Neural cell (in vitro differentiated cells): ENCODE data around the gene GUSB.

Experiments
- CTCF ChIP-seq: fragments of 450-650 bp; IDR thresholded peaks from 2 replicates; pipeline ENCODE4 v1.5.1; 2014; ENCODE audit warnings: antibody characterized with exemption, mild to moderate bottlenecking, moderate library complexity; ENCODE audit not compliant: poor library complexity, severe bottlenecking
- EP300 ChIP-seq: fragments of 450-650 bp; conservative IDR thresholded peaks from 2 replicates; pipeline ENCODE4 v1.6.1; 2014; ENCODE audit warnings: antibody characterized with exemption, mild to moderate bottlenecking, moderate library complexity; ENCODE audit not compliant: poor library complexity, severe bottlenecking
- EZH2 ChIP-seq: fragments of 200-600, 300-800 bp; shearing (Covaris generic), sonication (generic); IDR thresholded peaks from 2 replicates; pipeline ENCODE4 v1.6.1; 2014; ENCODE audit warnings: antibody characterized with exemption, low read length, borderline replicate concordance, mild to moderate bottlenecking; ENCODE audit not compliant: insufficient read depth, poor library complexity, severe bottlenecking
- POLR2AphosphoS5 ChIP-seq: IDR thresholded peaks from 2 replicates; pipeline ENCODE4 v1.6.1; 2012
- RAD21 ChIP-seq: fragments of 450-650 bp; conservative IDR thresholded peaks from 2 replicates; pipeline ENCODE4 v1.6.1; 2014; ENCODE audit warnings: antibody characterized with exemption, mild to moderate bottlenecking, moderate library complexity

DNA sequence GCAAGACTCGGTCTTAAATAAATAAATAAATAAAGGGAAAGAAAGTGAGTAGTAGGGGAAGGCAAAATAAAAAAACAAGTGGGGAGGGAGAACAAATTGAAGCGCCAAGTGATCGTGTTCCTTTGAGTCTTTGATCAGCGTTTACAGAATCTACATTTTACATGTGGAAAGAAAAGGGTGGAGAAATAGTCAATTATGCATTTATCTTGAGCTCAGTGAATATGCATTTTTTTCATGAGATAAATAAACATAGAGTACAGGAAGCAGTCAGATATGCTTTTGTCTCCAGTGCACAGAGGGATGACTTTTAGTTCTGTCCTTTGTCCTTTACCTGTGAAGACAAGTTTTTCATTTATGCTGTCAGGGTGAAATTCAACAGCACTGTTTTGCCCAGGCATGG lies 6.1 kb upstream of the GUSB start:
- TF ChIP-seq CTCF (no peak), RAD21 (no peak), EZH2 (no peak), POLR2AphosphoS5 (no peak), EP300 (no peak)
